Glutamatergic neuron (in vitro differentiated cells): ENCODE measurements around the gene BIK. TPM values are rescaled to one million over a fixed set of nuclear protein-coding genes. Genes with fewer than 3 reads are reported as not detected.
A peak's percentile ranks its signal among the peaks of the same experiment; 100 is the strongest.
"Not testable (repeated sequence)": the region's sequence is repeated elsewhere in the genome, so short reads cannot be mapped to it uniquely, and the experiment has no call there.

Source experiments
- DNase-seq: peaks from one replicate; pipeline ENCODE4 v3.0.0; 2022
- H3K27ac Mint-ChIP-seq: one replicate; pipeline ENCODE4 v1.8.0; 2020; ENCODE audit warnings: mild to moderate bottlenecking, mixed read lengths, inconsistent platforms; ENCODE audit not compliant: unreplicated experiment
- H3K27me3 Mint-ChIP-seq: one replicate; pipeline ENCODE4 v1.8.0; 2020; ENCODE audit warnings: mild to moderate bottlenecking, moderate library complexity, mixed read lengths, inconsistent platforms; ENCODE audit not compliant: unreplicated experiment
- H3K36me3 Mint-ChIP-seq: one replicate; pipeline ENCODE4 v1.8.0; 2020; ENCODE audit warnings: mild to moderate bottlenecking, mixed read lengths, inconsistent platforms; ENCODE audit not compliant: unreplicated experiment
- H3K4me1 Mint-ChIP-seq: one replicate; pipeline ENCODE4 v1.8.0; 2020; ENCODE audit warnings: mild to moderate bottlenecking, low read depth, mixed read lengths, inconsistent platforms; ENCODE audit not compliant: unreplicated experiment
- H3K4me3 Mint-ChIP-seq: one replicate; pipeline ENCODE4 v1.8.0; 2020; ENCODE audit warnings: mild to moderate bottlenecking, mixed read lengths, inconsistent platforms; ENCODE audit not compliant: unreplicated experiment
- H3K9me3 Mint-ChIP-seq: one replicate; pipeline ENCODE4 v1.8.0; 2020; ENCODE audit warnings: mild to moderate bottlenecking, moderate library complexity, mixed read lengths, inconsistent platforms; ENCODE audit not compliant: unreplicated experiment
- total RNA-seq: library from RNA; stranded (reverse); fragmentation: NEBNext Ultra II Directional; extraction: Animal tissue kit (Norgen Biotek cat#: 25700); gene quantifications from one replicate; pipeline ENCODE4 v1.2.1, GENCODE V29; 2021; ENCODE audit not compliant: unreplicated experiment
- TF ChIP-seq, protein P1 (sequence below): fragments of 200-600 bp; sonication (generic); IDR thresholded peaks from one replicate; pipeline ENCODE4 v1.5.0; 2021; ENCODE audit not compliant: partially characterized antibody, unreplicated experiment

The BIK gene
- total RNA-seq, 1 donor from 2014 or later = 17.3 TPM

- peaks cover 3% of the 10 kb centered on the region for H3K36me3 Mint-ChIP-seq
- peaks cover 3% of the 10 kb centered on the region for H3K4me1 Mint-ChIP-seq
- no peak overlapping the region for H3K4me3 Mint-ChIP-seq
- H3K27me3 Mint-ChIP-seq = peaks cover 3% of the 10 kb centered on the region
- peaks cover 7% of the 10 kb centered on the region for H3K9me3 Mint-ChIP-seq
- no peak for DNase-seq
- no peak overlapping the region for H3K27ac Mint-ChIP-seq
- TF ChIP-seq, protein P1, sequence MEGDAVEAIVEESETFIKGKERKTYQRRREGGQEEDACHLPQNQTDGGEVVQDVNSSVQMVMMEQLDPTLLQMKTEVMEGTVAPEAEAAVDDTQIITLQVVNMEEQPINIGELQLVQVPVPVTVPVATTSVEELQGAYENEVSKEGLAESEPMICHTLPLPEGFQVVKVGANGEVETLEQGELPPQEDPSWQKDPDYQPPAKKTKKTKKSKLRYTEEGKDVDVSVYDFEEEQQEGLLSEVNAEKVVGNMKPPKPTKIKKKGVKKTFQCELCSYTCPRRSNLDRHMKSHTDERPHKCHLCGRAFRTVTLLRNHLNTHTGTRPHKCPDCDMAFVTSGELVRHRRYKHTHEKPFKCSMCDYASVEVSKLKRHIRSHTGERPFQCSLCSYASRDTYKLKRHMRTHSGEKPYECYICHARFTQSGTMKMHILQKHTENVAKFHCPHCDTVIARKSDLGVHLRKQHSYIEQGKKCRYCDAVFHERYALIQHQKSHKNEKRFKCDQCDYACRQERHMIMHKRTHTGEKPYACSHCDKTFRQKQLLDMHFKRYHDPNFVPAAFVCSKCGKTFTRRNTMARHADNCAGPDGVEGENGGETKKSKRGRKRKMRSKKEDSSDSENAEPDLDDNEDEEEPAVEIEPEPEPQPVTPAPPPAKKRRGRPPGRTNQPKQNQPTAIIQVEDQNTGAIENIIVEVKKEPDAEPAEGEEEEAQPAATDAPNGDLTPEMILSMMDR = no peak
Observed at GRCh38 chr22:43101306-43101705, 9.2 kb upstream of the BIK start.

DNA sequence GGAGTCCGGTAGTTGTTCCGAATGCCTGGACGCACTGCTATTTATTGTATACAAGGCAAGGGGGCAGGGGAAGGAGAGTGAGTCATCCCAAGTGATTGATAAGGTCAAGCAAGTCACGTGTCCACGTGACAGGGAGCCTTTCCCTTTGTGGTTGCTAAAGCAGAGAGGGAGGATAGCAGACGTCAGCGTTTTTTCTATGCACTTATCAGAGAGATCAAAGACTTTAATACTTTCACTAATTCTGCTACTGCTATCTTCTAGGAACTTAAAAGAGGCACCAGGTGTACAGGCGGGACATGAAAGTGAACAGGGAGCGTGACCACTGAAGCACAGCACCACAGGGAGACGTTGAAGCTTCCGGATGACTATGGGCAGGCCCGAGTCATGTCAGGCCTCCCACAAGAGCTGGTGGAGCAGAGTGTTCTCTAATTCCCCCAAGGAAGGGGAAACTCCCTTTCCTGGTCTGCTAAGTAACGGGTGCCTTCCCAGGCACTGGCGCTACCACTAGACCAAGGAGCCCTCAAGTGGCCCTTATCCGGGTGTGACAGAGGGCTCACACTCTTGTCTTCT, 6.4 kb upstream of the BIK start:
- H3K9me3 Mint-ChIP-seq, H3K36me3 Mint-ChIP-seq, H3K27ac Mint-ChIP-seq, DNase-seq, H3K27me3 Mint-ChIP-seq, H3K4me3 Mint-ChIP-seq, H3K4me1 Mint-ChIP-seq: not testable (repeated sequence)

GRCh38 chr22:43104950-43105349, 5.6 kb upstream of the BIK start:
- H3K4me3 Mint-ChIP-seq, DNase-seq, H3K9me3 Mint-ChIP-seq, H3K4me1 Mint-ChIP-seq, H3K27ac Mint-ChIP-seq, H3K27me3 Mint-ChIP-seq, H3K36me3 Mint-ChIP-seq: not testable (repeated sequence)

GRCh38 chr22:43106302-43106701, 4.2 kb upstream of the BIK start:
- H3K27me3 Mint-ChIP-seq = no peaks in the 10 kb centered on the region
- peaks cover 2% of the 10 kb centered on the region for H3K9me3 Mint-ChIP-seq
- TF ChIP-seq, protein P1 = no peak
- DNase-seq = no peak
- H3K4me3 Mint-ChIP-seq = peak overlapping the region; percentile 6
- no peaks in the 10 kb centered on the region for H3K36me3 Mint-ChIP-seq
- no peak overlapping the region for H3K27ac Mint-ChIP-seq
- H3K4me1 Mint-ChIP-seq = peaks cover 3% of the 10 kb centered on the region

GRCh38 chr22:43109511-43109910, 1.0 kb upstream of the BIK start:
- no peak for DNase-seq
- peaks cover 13% of the 10 kb centered on the region for H3K27me3 Mint-ChIP-seq
- TF ChIP-seq, protein P1 = no peak
- no peaks in the 10 kb centered on the region for H3K36me3 Mint-ChIP-seq
- no peak overlapping the region for H3K27ac Mint-ChIP-seq
- H3K4me1 Mint-ChIP-seq = peaks cover 16% of the 10 kb centered on the region
- no peak overlapping the region for H3K4me3 Mint-ChIP-seq
- peaks cover 13% of the 10 kb centered on the region for H3K9me3 Mint-ChIP-seq

DNA sequence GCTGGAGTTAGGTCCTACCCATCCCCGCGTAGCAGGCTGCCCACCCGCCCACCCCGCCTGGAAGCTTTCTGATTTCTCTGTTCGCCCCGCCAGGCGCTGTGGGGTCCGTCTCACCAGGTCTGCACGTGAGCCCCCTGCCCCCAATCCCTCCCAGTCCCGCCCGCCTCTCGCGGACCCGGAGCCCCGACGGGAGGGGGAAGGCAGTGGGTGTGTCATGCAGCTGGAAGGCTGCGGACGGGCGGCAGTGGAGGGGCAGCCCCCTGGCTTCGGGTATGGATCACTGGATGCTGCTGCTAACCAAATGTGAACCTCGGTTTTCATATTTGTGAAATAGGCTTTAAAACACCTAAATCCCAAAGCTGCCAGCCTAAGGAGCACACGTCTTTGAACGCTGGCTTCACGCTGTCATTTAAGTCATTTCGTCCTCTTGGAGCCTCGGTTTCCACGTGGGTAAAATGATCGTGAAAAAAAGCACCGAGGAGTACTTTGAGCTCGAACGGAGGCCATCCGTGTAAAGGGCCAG, 568 bp upstream of the BIK start:
- no peak for DNase-seq
- Mint-ChIP-seq H3K27ac (no peak overlapping the region), H3K27me3 (peaks cover 15% of the 10 kb centered on the region)

More for the DNA sequence above, 568 bp upstream of the BIK start:
- no peaks in the 10 kb centered on the region for H3K36me3 Mint-ChIP-seq
- H3K4me3 Mint-ChIP-seq = peak overlapping the region; percentile 87
- H3K4me1 Mint-ChIP-seq = peaks cover 16% of the 10 kb centered on the region
- TF ChIP-seq, protein P1 = no peak
- peaks cover 13% of the 10 kb centered on the region for H3K9me3 Mint-ChIP-seq
